K562 (cell line): ENCODE data around the gene MTRF1L. TPM values are rescaled to one million over a fixed set of nuclear protein-coding genes. Genes with fewer than 3 reads are reported as not detected.

ENCODE experiments used
- ATF7 ChIP-seq: fragments of 450-650 bp; IDR thresholded peaks from 2 replicates; pipeline ENCODE4 v1.7.1; 2014; ENCODE audit warnings: mild to moderate bottlenecking, moderate library complexity
- BRCA1 ChIP-seq, 2 experiments: fragments of 450-650 bp in 1 of 2; sonication (generic) in 1 of 2; formaldehyde crosslinking in 1 of 2; IDR thresholded peaks; 2 replicates each; pipeline versions ENCODE4 v1.5.0 to v1.6.1; 2017 to 2020; ENCODE audit warnings: mild to moderate bottlenecking in 1 of 2, missing genetic modification reagents in 1 of 2
- ID3 ChIP-seq, 2 experiments: fragments of 250-450 bp in 1 of 2; fragments of 450-650 bp in 1 of 2; sonication (Bioruptor Pico) in 1 of 2; IDR thresholded peaks; 2 replicates each; pipeline versions ENCODE4 v1.6.1 to v1.8.0; 2016 to 2021; ENCODE audit warnings: mild to moderate bottlenecking in 2 of 2, moderate library complexity in 2 of 2, missing compliant biosample characterization in 1 of 2, missing genetic modification characterization in 1 of 2
- ILK ChIP-seq: fragments of 450-650 bp; IDR thresholded peaks from 2 replicates; pipeline ENCODE4 v1.6.1; 2016; ENCODE audit warnings: missing genetic modification characterization, low read depth, mild to moderate bottlenecking, missing compliant biosample characterization, moderate library complexity, borderline replicate concordance
- JUND ChIP-seq, 2 experiments: IDR thresholded peaks; 2 replicates in 1 of 2; 3 replicates in 1 of 2; pipeline ENCODE4 v1.6.1; 2011; ENCODE audit warnings: borderline replicate concordance in 2 of 2, low read depth in 2 of 2, low read length in 2 of 2, improper control_type of control experiment in 1 of 2, missing biosample characterization in 1 of 2, missing genetic modification characterization in 1 of 2, missing genetic modification reagents in 1 of 2
- MBD2 ChIP-seq: sonication (generic); IDR thresholded peaks from 2 replicates; pipeline ENCODE4 v1.6.1; 2016; ENCODE audit warnings: low read depth, borderline replicate concordance
- MEIS2 ChIP-seq: fragments of 450-650 bp; IDR thresholded peaks from 2 replicates; pipeline ENCODE4 v1.6.1; 2014; ENCODE audit warnings: mild to moderate bottlenecking; ENCODE audit not compliant: partially characterized antibody
- MYNN ChIP-seq, 2 experiments: sonication (generic); formaldehyde crosslinking in 1 of 2; IDR thresholded peaks; 2 replicates each; pipeline versions ENCODE4 v1.5.0 to v1.6.1; 2016 to 2020; ENCODE audit warnings: antibody characterized with exemption in 1 of 2, missing genetic modification reagents in 1 of 2
- NR3C1 ChIP-seq: sonication (generic); formaldehyde crosslinking; IDR thresholded peaks from 2 replicates; pipeline ENCODE4 v1.8.1; 2022; ENCODE audit warnings: missing genetic modification reagents
- PHF8 ChIP-seq: fragments of 200-600 bp; sonication (generic); IDR thresholded peaks from 2 replicates; pipeline ENCODE4 v1.6.1; 2012; ENCODE audit warnings: mixed run types, mild to moderate bottlenecking, inconsistent platforms, low read length, moderate library complexity, borderline replicate concordance
- RERE ChIP-seq: sonication (generic); formaldehyde crosslinking; IDR thresholded peaks from 2 replicates; pipeline ENCODE4 v1.8.0; 2023; ENCODE audit warnings: missing genetic modification reagents, mild to moderate bottlenecking, borderline replicate concordance
- SIRT6 ChIP-seq: IDR thresholded peaks from one replicate; pipeline ENCODE4 v1.6.1; 2012; ENCODE audit warnings: low read depth, mild to moderate bottlenecking, control low read depth, inconsistent platforms, low read length, moderate library complexity
- SMAD2 ChIP-seq: fragments of 150-350 bp; IDR thresholded peaks from 2 replicates; pipeline ENCODE4 v1.6.1; 2014; ENCODE audit warnings: low read depth, mild to moderate bottlenecking, low read length
- TAF1 ChIP-seq: IDR thresholded peaks from 2 replicates; pipeline ENCODE4 v1.6.1; 2011; ENCODE audit warnings: mild to moderate bottlenecking, low read length, moderate library complexity; ENCODE audit not compliant: insufficient read depth, control insufficient read depth, severe bottlenecking; ENCODE audit errors: extremely low read depth
- TAF9B ChIP-seq: fragments of 450-650 bp; IDR thresholded peaks from 2 replicates; pipeline ENCODE4 v1.6.1; 2018; ENCODE audit warnings: mild to moderate bottlenecking; ENCODE audit not compliant: partially characterized antibody
- TEAD4 ChIP-seq, 2 experiments: sonication (generic) in 1 of 2; formaldehyde crosslinking in 1 of 2; IDR thresholded peaks; 2 replicates each; pipeline versions ENCODE4 v1.6.1 to v1.8.0; 2012 to 2022; ENCODE audit warnings: borderline replicate concordance in 1 of 2, inconsistent platforms in 1 of 2, low read length in 1 of 2, mild to moderate bottlenecking in 1 of 2, missing genetic modification reagents in 1 of 2
- ZNF184 ChIP-seq: sonication (generic); formaldehyde crosslinking; IDR thresholded peaks from 2 replicates; pipeline ENCODE4 v1.5.0; 2020; ENCODE audit warnings: missing genetic modification reagents
- ZNF217 ChIP-seq: sonication (generic); formaldehyde crosslinking; IDR thresholded peaks from 2 replicates; pipeline ENCODE4 v1.8.0; 2022; ENCODE audit warnings: mild to moderate bottlenecking, missing genetic modification reagents
- ZNF24 ChIP-seq: fragments of 450-650 bp; IDR thresholded peaks from 2 replicates; pipeline ENCODE4 v1.6.1; 2016
- ZNF263 ChIP-seq: sonication (generic); formaldehyde crosslinking; IDR thresholded peaks from 2 replicates; pipeline ENCODE4 v1.8.0; 2022; ENCODE audit warnings: mild to moderate bottlenecking, missing genetic modification reagents, borderline replicate concordance
- ZNF75A ChIP-seq: fragments of 450-650 bp; formaldehyde crosslinking; IDR thresholded peaks from 2 replicates; pipeline ENCODE4 v1.4.0; 2020; ENCODE audit warnings: mild to moderate bottlenecking
- polyA plus RNA-seq, 8 experiments: library from polyadenylated mRNA; depleted of rRNA in 4 of 8; stranded (reverse) in 5 of 8; unstranded in 3 of 8; fragments of >200 nt; fragmentation: Nextera tagmentation in 2 of 8; fragmentation: Illumina TruSeq in 1 of 8; extraction: Ambion mirVana in 2 of 8; extraction: Trizol in 1 of 8; gene quantifications; 2 replicates each; pipeline versions ENCODE4 v1.2.1 to v1.2.3, GENCODE V29; 2011 to 2014; ENCODE audit warnings: inconsistent platforms in 1 of 8, missing spikeins in 1 of 8
- total RNA-seq, 7 experiments: library from RNA; depleted of rRNA in 6 of 7; stranded (reverse); fragments of >200 nt in 6 of 7; fragmentation: Illumina TruSeq in 2 of 7; extraction: Trizol in 2 of 7; gene quantifications; 2 replicates each; pipeline versions ENCODE4 v1.2.1 to v1.2.3, GENCODE V29; 2011 to 2021; ENCODE audit warnings: low replicate concordance in 1 of 7

The MTRF1L gene
- total and polyA plus RNA-seq, 9 of the 15 experiments (the other 6 are each of a cell fraction or from before 2014, with no cell fraction given): 10.7 to 34.0 (median 30.2) TPM

- TF ChIP-seq RERE (CRISPR knock-in tag): no peak
- TF ChIP-seq NR3C1 (CRISPR knock-in tag): no peak
- TF ChIP-seq ILK (tag): no peak
- no peak for TF ChIP-seq BRCA1 (IDR thresholded peaks at IDR 0.05)
- TF ChIP-seq BRCA1 (CRISPR knock-in tag; IDR thresholded peaks at IDR 0.05): no peak
- TF ChIP-seq ID3 (CRISPR knock-in tag; IDR thresholded peaks at IDR 0.05): no peak
- TF ChIP-seq ID3 (tag; IDR thresholded peaks at IDR 0.05): no peak
- peak; percentile 50; the same call in 1 of the 2 replicates for TF ChIP-seq ATF7
- no peak for TF ChIP-seq ZNF75A (CRISPR knock-in tag)
- no peak for TF ChIP-seq ZNF24
- no peak for TF ChIP-seq SIRT6
- no peak for TF ChIP-seq ZNF263
- peak; percentile 66 for TF ChIP-seq TAF9B
- no peak for TF ChIP-seq MEIS2
- TF ChIP-seq MBD2: 0 out of 2 replicates have a peak, but pooled peaks have one; percentile 14
- TF ChIP-seq TAF1: peak; percentile 70
- no peak for TF ChIP-seq MYNN (IDR thresholded peaks at IDR 0.05)
- no peak for TF ChIP-seq MYNN (CRISPR knock-in tag; IDR thresholded peaks at IDR 0.05)
- TF ChIP-seq ZNF184 (CRISPR knock-in tag): no peak
- peak; percentile 83; the same call in 1 of the 2 replicates for TF ChIP-seq PHF8
- TF ChIP-seq ZNF217 (CRISPR knock-in tag): no peak
- TF ChIP-seq JUND (IDR thresholded peaks at IDR 0.05; ENCODE audit: borderline replicate concordance, low read depth, low read length): peak; percentile 49; the same call in 1 of the 2 replicates
- no peak for TF ChIP-seq JUND (tag; IDR thresholded peaks at IDR 0.05; ENCODE audit: borderline replicate concordance, low read depth, low read length)
- TF ChIP-seq SMAD2: no peak
- TF ChIP-seq TEAD4 (IDR thresholded peaks at IDR 0.05; ENCODE audit: low read length): no peak
- TF ChIP-seq TEAD4 (CRISPR knock-in tag; IDR thresholded peaks at IDR 0.05; ENCODE audit: borderline replicate concordance): no peak
These were observed at the start of gene MTRF1L (continued) for GRCh38 chr6:153002613-153003365.
